OCI-LY7 (cell line): ENCODE results near the gene HAGHL.

Experiments
- CTCF ChIP-seq: fragments of 200-600 bp; sonication (generic); conservative IDR thresholded peaks from 2 replicates; pipeline ENCODE4 v1.5.1; 2014; ENCODE audit warnings: mild to moderate bottlenecking, antibody characterized with exemption, low read length, moderate library complexity, mixed read lengths
- EZH2phosphoT487 ChIP-seq: fragments of 200-600 bp; sonication (generic); IDR thresholded peaks from 2 replicates; pipeline ENCODE4 v1.6.1; 2018; ENCODE audit warnings: low read depth, borderline replicate concordance, mild to moderate bottlenecking, mixed run types, antibody characterized with exemption, low read length, moderate library complexity, mixed read lengths

- TF ChIP-seq CTCF: no peak
- no peak for TF ChIP-seq EZH2phosphoT487
Observed at GRCh38 chr16:710500-711075, 16.3 kb upstream of the HAGHL start.
